ENCODE data around the gene CCDC78.

Gene CCDC78

DNA sequence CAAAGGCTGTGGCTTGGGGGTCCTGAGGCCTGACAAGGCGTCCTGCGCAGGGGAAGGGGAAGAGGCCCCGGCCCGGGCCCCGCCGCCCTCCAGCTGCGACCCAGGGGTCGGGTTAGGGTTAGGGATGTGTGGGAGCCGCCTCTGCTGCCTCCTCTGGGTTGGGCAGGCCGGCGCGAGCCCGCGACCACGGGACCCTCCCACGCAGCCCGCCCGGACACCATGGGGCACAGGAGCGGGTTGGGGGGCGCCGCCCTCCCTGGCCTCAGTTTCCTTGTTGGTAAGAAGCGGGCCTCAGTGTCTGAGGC, 14.2 kb upstream of the CCDC78 start:
- DNase-seq (ENCODE audit: low read depth in 4 of 4, low spot score in 1 of 4), result no peak

DNA sequence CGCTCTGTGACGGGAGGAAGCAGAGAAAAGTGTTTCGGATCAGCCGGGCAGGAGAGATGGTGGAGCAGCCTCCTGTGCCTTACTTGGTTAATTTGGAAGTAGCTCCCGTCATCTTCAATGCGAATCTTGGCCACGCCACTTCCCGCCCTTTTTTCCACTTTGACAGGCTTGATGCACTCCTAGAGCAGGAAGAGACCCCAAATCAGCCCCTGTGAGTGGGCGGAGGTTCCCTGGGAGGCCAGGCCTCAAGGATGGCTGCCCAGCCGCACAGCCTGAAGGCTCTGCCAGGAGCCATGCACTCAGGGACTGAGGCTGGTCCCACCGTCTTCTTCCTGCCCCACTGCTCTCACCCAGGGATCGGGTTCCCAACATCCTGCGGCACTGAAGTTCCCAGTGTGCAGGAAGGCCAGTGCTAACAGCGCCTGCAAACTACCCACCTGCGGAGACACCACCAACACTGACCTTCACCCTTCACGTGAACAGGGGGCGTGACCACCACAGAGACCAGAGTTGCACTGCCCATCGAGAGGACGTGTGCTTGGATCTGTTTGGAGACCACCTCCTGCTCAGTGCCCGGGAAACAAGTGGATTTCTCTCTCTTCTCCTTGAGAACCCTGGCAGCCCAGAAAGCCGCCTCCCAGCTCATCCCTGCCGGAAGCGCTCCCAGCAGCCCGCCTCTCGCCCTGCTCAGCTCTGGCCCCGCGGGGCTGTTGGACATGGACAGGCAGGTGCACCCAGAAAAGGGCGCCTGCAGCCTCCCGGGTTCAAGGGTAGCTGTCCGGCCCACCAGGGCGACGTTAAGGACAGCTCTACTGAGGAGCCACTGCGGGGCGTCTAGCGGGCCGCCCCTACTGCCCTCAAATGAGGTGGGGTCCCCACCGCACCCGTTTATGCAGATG, 13.6 kb upstream of the CCDC78 start:
- DNase-seq (ENCODE audit: low read depth in 4 of 4, low spot score in 1 of 4), result no peak

DNA sequence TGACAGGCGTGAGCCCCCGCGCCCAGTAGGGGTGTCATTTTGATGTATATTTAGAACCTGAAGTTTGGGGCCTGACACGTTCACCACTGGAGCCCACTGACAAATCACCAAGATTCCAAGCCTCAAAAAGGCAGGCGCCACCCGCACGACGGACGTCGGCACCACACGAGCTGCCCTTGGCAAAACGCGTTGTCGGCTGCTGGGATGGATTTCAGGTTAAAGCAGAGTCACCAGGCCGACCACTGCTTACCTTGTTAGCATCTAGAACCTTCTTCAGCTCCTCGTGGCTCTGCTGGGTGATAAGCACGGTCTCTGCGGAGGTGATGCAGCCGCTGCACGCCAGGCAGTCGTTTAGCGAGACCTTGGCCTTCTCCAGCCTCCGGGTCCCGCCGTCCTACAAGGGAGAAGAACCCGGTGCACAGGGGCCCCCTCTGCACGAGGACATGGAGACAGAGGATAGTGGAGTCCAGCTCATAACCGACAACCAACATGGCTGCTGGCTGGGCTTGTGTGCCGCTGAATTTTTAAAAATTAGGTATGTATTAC, 10.8 kb upstream of the CCDC78 start:
- DNase-seq (ENCODE audit: low read depth in 4 of 4, low spot score in 1 of 4), result no peak

DNA sequence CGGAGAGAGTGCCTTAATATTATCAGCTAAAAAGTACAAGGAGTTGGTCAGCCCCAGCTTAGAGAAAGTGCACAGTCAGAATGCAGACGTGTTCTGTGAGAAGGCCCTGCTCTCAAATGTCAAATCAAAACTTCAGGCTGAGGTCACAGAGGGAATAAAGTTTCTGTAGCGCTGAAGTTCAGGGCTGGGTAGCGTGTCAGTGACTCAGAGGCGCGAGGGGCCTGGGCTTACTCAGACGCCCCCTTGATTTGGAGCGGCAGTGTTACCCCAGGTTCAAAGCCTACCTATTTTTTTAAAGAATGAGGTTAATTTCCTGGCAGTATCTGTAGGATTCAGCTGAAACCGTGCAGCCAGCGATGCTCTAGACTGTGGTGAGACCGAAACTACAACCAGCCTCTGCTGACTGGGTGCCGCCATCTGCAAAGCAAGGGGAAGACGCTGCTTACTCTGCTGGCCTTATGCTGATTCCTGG, 9.8 kb upstream of the CCDC78 start:
- peak in 2 of 4 experiments; percentile 41 to 65 for DNase-seq (ENCODE audit: low read depth in 4 of 4, low spot score in 1 of 4)

DNA sequence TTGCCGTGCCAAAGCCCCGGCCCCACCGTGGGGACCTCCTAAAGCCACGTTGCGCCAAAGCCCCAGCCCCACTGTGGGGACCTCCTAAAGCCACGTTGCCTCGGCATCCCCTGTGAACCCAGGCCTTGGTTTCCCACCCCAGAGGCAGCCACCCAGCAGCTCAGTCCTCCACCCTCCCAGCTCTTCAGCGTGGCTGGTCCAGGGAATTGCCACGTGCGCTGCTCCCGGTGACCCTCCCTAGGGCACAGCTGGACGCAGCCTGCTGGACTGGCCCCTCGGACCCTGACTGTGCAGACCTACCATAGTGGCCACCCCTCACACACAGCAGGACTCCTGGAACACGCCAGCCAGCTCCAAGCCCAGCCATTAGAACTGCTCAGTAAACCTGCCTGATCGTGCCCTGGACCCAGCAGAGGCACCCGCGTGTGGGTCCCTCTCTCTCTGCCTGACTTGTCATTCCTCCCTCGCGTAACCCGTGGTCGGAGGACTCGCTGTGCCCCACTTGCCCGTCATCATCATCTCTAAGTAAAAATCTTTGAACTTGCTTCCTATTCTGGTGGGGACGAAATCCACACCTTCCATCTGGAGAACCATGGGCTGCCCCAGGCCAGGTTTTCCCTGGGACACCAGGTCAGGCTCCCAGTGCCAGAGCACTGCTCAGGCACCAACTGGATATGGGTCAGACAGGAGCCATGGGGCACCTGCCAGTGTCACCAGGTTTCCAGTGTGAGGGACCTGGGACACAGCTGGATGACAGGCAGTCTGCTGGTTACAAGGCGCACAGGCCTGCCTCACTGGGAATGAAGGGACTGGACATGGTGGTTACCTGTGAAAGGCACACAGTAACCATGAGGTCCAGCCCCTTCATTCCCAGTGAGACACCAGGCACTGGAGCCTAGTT, 9.0 kb upstream of the CCDC78 start:
- no peak for DNase-seq (ENCODE audit: low read depth in 4 of 4, low spot score in 1 of 4)

DNA sequence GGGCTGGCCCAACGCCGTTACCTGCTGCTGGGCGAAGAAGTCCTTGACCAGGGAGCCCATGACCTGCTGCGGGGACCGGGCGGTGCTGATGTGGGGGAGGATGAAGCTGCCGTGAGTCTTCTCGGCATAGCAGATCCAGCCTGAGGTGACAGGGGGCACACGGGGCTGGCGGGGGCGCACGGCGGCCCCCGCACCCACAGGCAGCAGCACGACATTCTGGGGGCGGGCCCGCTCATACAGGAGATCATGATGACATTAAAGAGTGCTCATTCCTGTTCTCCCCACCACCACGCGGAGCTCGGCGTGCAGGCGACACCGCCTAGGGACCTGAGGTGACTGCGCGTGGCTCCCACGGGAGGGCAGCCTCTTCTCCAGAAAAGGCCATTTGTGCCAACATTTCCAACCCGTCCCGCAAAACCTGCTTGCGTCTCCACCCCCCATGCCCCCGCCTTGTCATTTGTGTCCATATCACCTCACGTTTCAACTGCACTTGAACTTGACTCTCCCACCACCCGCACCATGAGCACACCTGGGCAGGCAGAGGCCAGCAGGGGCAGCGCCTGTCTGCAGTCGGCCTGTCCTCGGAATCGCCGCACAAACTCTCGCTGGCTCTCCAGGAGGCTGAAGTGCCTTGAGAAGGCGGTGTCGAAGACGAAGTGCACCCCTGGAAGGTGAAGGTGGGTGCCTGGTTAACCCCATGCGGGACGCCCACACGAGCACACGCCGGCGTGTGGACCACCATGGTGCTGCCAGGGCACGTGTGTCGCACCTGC, 8.2 kb upstream of the CCDC78 start:
- DNase-seq (ENCODE audit: low read depth in 4 of 4, low spot score in 1 of 4), result no peak

DNA sequence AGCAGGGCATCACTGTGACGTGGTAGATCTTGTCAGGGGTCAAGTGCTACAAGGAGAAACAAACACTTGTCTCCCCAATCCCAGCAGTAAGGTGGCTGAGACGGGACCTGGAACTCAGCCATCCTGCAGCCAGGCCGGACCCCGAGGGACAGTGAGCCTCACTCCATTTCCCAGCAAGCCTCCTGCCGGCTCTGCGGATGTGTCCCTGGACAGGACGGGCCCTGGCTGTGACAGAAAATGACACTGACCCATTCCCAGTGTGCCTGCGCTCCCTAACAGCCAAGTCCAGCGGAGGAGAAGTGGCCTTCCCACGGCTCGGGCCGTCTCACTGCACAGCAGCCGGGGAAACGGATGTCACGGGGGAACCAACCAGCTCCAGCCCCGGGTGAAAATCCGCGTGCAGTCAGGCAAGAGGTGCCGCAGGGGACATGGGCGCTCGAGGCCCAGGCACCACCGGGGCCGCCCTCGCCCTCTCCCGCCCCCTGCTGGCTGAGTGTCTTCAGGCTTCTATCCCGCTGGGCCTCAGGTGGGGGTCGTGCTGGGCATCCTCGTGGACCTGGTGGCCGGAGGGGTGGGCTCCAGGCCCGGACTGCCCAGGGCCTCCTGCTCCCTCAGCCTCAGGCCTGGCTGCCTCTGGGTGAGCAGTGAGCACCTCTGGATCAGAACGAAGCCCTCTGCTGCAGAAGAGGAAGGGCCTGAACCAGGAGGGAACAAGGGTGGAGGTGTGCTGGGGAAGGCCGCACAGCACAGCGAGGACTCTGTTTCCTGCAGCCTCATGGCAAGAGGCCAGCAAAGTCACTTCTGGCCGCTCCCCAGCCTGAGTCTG, 7.4 kb upstream of the CCDC78 start:
- DNase-seq (ENCODE audit: low read depth in 4 of 4, low spot score in 1 of 4), result no peak

DNA sequence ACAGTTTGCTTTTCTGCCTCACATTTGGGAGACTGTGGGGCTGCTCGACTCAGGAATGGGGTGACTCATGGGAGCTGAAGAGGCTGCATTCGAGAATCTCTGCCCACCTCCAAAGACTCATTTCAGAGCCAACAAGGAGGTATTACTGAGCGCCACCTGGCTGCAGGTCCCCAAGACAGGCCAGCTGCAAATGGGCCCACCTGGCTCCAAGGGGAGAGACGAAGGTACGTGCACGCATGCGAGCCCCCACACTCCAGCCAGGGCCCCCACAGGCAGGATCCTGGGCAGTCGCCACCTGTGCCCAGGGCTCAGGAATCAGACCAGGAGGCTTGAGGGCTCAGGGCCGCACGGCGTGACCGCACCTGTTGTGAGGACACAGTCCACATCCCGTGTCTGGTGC, 6.7 kb upstream of the CCDC78 start:
- no peak for DNase-seq (ENCODE audit: low read depth in 4 of 4, low spot score in 1 of 4)

DNA sequence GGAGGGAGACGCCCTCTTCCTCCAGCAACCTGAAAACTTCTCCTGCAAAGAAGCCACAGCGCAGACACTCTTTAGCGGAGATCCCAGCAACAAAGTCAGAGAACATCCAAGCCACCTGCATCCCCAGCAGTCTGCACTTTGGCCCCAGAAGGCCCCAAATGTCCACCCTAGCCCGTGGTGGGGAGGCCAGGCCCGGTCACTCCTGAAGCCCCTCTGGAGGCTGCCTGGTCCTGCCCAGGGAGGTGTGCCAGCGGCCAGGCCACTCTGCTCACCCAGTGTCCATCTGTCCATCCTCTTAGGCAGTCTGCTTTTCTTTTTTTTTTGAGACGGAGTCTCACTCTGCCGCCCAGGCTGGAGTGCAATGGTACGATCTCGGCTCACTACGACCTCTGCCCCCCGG, 6.1 kb upstream of the CCDC78 start:
- no peak for DNase-seq (ENCODE audit: low read depth in 4 of 4, low spot score in 1 of 4)

DNA sequence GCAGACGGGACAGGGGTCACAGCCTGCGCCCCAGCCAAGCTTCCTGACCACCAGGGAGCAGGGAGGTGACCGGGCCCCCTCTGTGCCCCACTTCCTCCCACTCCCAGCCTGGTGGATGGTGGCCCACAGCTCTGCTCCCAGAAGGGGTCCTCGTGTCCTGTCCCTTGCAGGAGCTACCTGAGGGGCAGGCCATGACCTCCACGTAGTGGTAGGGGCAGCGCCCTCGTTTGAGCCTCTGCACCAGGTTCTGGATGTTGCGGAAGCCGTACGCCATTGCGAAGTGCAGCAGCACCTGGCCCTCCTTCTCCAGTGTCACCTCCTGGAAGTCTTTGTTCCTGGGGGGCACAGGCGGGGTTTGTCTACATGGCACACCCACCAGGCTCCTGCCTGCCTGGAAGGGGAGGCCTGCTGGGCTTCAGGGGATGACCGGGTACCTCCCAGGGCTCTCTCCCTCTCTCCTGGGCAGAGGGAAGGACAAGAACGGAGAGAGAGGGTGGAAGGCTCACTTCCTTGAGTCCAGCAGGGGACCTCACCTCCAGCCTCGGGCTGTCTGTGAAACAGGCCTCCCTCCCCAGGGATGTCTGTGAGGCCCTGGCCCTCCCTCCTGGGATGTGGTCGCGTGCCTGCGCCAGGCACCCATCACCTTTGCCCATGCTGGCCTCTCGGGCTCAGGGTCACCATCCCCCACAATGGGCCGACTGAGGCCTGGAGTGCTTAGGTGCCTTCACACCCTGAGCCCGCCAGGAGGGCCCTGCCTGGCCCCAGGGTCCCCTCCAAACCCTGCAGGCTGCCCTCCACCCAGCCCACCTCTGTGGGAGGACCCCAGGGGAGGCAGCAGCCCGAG, 4.6 kb upstream of the CCDC78 start:
- DNase-seq (ENCODE audit: low read depth in 4 of 4, low spot score in 1 of 4), result no peak

DNA sequence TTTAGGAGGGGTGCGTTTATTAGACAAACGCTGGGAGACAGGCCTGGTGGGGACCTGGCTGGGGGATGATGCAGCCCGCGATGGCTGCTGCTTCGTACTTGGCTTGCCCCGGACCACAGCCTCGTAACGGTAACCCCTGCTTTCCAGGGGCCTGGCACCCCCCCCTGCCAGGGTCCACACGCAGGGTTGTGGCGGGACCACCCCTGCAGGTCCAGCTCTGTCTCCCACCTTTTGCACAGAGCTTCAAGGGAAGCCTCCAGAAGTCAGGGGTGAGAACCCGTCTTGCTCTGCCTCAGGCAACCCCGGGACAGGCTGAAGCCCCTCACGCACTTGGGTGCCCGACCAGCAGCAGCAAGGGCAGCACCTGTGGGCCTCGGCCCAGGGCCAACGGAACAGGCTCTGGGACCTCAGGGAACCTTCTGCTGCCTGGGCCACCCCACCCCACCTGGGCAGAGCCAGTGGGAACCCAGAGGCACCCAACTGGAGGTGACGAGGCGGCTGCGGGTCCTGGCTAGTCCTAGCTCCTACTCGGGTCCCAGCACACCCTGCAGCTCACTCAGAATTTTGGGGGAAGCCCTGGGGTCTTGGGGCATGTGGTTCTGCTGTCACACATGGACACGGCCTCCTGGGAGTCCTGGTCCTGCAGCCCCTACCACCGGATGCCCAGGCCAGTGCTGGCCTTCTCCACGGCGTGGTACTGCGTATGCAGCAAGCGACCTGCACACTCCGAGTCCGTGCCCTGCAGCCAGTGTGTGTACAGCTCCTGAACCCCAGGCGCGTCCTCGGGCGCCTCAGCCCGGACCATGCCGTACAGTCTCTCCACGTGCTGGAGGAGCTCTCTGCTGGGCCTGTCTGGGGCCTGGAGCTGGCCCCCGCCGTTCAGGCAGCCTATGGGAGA, 3.8 kb upstream of the CCDC78 start:
- DNase-seq (ENCODE audit: low read depth in 4 of 4, low spot score in 1 of 4), result no peak

DNA sequence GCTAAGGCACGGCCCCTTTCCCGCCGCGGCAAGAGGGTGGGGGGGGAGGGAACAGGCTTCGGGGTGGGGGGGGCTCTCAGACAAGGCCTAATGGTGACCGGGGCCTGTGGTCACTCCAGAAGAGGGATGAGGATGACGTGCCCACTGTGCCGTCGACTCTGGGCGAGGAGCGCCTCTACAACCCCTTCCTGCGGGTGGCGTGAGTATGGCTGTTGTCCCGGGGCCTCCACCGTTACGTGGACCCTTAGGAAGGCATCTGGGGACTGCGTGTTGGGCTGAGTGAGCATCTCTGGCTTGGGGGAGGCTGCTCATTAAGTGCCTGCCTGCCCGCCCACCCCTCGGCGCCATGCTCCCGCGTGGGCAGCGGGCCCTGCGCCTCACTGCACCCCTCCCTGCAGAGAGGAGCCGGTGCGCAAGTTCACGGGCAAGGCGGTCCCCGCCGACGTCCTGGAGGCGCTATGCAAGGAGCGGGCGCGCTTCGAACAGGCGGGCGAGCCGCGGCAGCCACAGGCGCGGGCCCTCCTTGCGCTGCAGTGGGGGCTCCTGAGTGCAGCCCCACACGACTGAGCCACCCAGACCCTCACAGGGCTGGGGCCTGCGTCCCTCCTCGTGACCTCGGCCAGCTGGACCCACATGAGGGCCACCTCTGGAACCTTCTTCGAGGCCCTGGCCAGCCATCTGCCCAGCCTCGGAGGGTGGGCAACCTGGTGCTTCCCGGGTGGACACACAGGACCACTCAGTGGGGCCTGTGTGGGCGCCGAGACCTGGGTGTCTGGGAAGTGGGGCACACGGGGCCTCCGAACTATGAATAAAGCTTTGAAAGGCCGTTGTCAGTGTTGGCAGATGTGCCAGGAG, 2.9 kb upstream of the CCDC78 start:
- DNase-seq (ENCODE audit: low read depth in 4 of 4, low spot score in 1 of 4), result no peak

DNA sequence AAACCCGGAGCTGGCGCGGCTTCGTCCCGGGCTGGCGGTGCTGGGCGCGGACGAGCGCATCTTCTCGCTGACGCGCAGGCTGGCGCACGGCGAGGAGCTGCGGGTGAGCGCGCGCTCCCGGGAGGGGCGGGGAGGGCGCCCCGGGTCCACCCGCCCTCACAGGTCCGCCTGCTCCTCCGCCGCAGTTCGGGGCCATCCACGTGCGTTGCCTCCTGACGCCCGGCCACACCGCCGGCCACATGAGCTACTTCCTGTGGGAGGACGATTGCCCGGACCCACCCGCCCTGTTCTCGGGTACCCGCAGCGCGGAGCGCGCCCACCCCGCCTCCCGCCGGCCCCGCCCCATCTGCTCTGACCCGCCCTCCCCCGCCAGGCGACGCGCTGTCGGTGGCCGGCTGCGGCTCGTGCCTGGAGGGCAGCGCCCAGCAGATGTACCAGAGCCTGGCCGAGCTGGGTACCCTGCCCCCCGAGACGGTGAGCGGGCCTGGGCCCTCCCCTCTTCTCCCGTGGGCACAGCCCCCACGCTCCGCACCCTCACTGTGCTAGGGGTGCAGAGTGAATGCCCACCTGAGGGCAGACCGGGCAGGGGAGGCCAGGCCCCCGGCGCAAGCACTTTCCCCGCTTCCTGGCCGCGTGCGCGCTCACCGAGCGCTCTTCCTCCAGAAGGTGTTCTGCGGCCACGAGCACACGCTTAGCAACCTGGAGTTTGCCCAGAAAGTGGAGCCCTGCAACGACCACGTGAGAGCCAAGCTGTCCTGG, 2.1 kb upstream of the CCDC78 start:
- DNase-seq (ENCODE audit: low read depth in 4 of 4, low spot score in 1 of 4), result peak in 2 of 4 experiments; percentile 41 to 64

DNA sequence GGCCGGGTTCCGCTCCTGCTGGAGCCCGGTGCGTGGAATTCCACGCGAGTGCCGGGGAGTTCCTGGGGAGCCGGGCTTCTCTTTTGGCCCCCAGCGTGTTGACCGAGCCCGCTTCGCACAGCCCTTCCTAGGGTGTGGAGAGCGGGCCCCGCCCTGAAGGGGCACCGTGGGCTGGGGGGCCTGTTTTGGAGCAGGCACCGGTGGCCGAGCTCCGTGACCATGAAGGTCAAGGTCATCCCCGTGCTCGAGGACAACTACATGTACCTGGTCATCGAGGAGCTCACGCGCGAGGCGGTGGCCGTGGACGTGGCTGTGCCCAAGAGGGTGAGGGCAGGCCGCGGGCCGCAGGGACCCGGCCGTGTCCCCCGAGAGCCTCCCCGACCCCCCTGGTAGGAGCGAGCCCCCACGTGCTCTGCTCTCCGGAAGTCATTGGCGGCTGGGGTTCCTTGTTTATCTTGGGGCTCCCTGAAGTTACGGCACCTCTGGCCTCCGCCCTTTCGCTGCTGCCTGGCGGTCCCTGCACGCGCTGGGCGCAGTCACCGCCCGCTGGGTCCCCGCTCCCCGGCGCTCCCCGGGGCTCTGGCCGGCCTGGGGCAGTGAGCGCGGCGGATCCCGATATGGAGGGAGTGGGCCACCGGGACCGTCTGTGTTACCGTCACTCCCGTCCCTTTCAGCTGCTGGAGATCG, 1.2 kb upstream of the CCDC78 start:
- DNase-seq (ENCODE audit: low read depth in 4 of 4, low spot score in 1 of 4), result no peak

DNA sequence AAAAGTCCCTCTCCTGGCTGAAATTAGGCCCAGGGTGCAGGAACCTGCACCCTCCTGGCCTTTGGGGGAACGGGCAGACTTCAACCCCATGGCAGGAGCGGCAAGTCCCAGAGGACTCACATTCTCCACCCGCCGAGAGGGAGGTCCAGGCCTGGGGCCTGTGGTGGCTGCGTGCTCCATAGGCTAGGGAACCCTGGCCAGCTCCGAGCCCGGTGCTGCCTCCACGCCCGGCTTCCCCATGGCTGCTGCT, 130 bp downstream of the CCDC78 start:
- no peak for DNase-seq (ENCODE audit: low read depth in 4 of 4, low spot score in 1 of 4)

DNA sequence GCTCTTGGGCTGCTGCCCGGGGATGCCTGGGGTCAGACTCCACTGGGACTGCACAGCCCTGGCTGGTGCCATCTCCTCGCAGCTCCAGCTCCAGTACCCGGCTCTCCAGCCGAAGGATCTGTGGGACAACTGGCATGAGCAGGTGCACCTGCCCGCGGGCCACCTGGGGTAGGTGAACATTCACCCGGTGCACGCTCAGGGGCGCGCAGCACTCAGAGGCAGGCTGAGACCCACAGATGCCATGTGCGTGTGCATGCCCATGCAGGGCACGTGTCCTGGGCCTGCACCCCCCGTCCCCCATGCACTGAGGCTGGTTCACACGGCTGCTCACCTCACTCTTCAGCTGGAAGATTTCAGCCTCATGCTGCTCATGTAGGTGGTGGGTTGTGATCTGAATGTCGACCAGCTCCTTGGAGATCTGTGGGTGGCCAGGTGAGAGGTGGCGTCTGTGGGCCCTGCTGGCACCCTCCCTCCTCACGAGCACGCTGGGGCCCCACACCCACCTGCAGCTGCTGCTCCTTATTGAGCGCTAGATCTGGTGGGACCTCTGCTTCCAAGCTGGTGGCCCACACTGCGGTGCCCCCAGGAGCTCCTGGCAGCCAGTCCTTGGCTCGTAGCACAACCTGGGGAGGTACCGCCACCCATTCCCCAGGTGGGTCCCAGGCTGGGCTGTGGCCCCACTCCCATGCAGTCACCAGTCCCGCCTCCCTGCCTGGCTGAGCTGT, 618 bp downstream of the CCDC78 start:
- DNase-seq (ENCODE audit: low read depth in 4 of 4, low spot score in 1 of 4), result no peak

Measured in stimulated activated CD4-positive, alpha-beta T cell treated with anti-CD3 and anti-CD28 coated beads, Interleukin-1b, Interleukin-23, amount 100 ng/mL, for 24 hours (primary cell).